Stimulated activated CD4-positive, alpha-beta T cell treated with anti-CD3 and anti-CD28 coated beads, Interleukin-2, amount 100 ng/mL, for 24 hours (primary cell): ENCODE measurements around the gene CLDN16.

ENCODE experiments used
- DNase-seq, 2 donors: peaks; one replicate each; pipeline ENCODE4 v3.0.0-alpha.2; 2020

Gene CLDN16

GRCh38 chr3:190381441-190381840 is 6.5 kb upstream of the CLDN16 start:
- DNase-seq, result no peak

DNA sequence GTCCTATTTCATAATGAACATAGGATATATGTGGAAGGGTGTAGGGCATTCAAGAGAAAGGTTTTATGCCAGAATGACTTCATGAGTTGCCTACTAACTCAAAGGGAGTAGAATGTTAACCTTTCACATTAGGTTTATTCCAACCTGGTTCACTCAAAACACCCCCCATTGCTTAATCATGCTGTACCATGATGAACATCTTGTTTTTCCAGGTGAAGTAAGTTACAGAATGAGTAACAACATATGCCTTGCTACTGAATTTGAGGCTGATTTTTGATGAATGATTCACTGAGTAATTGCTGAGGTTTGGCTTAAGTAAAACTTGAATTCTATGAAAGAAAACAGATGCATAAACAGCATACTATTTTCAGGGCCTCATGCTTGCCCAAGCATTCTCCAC is 5.9 kb upstream of the CLDN16 start:
- no peak for DNase-seq

GRCh38 chr3:190384309-190384756 is 3.6 kb upstream of the CLDN16 start:
- DNase-seq, result peak in 1 of 2 donors; percentile 2

- no peak for DNase-seq
Observed at GRCh38 chr3:190385731-190386688, 2.0 kb upstream of the CLDN16 start.

DNA sequence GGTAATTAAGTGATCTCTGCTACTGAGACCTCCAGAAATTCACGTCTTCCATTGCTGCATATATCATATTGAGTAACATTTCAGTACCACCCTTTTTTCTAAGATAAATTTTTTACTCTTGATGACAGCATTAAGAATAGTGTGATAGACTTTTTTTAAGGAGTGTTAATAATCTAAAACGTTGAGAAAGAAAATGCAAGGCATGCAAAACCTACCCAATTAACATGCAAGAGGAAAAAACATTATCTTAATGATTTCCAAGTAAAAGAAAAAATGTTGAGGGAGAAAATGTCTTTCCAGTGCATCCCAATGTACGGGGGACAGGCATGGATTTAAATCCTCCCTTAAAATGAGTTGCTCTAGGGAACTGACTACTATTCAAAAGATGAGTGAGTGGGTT is 740 bp downstream of the CLDN16 start:
- DNase-seq, result no peak

DNA sequence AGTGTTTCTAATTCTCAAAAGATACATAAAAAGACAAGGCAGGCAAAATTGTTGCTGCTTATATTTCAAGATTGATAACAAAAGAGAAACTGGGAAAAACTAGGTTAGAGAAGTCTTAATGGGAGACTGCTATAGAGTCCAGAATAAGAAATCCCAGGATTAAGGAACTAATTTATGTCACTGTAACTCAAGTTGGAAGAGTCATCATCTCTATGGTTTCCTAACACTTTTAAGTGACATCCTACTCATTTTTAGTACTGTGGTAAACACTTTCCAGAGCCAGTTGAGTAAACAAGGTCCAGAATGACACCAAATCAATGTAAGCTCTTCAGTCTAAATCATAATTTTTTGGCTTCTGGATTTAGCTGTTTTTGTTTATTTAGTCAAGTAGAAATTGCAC is 8.0 kb downstream of the CLDN16 start:
- DNase-seq, result no peak

DNA sequence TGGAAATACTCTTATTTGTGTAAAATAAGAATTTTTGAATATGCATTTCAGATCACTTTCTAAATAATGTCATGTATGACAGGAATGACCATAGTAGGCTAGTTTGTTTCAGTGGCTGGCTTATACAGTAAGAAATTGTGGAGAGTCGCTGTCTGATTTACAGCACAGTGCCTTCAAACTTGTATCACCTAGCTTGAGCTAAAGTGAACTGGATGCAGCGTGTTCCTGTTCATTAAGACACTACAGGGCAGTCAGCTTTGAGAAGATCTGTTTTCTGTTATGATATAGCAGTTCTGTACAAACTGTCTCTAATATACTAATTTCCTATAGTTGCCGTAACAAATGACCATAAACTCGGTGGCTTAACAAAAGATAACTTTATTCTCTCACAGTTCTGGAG is 9.9 kb downstream of the CLDN16 start:
- DNase-seq, result no peak

- no peak for DNase-seq
Observed at GRCh38 chr3:190399677-190400076, 11.7 kb downstream of the CLDN16 start.

DNA sequence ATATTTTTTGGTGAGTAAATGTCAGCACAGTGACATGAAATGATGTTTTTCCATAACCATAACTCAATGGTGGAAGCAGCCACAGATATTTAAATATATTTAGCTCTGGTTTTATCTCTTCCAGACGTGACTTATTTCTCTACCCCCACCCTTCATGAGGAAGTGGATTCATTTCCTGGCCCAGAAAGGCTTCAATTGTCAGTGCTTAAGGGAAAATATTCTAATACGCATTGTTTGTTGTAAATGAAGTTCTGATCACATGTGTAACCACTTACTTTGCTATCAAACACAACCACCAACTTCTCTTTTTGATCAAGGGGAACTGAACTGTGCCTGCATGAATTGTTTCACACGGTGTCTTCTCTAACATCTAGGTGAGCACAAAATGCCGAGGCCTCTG is 14.0 kb downstream of the CLDN16 start:
- DNase-seq, result no peak

DNA sequence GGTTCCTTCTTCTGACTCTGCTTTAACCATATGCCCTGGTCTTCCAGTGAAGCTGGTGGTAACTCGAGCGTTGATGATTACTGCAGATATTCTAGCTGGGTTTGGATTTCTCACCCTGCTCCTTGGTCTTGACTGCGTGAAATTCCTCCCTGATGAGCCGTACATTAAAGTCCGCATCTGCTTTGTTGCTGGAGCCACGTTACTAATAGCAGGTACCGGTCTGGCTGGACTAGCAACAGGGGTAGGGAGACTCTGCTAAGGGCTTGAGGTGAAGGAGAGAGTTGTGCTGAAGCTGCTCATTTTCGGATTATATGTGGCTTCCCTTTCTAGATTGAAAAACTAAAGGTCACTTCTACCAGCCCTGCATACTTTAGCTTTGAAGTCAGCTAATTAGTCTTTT is 16.8 kb downstream of the CLDN16 start:
- DNase-seq, result no peak

- no peak for DNase-seq
Observed at GRCh38 chr3:190414297-190414696, 26.3 kb downstream of the CLDN16 start.

- DNase-seq, result no peak
Observed at GRCh38 chr3:190424108-190424477, 36.1 kb downstream of the CLDN16 start.

DNA sequence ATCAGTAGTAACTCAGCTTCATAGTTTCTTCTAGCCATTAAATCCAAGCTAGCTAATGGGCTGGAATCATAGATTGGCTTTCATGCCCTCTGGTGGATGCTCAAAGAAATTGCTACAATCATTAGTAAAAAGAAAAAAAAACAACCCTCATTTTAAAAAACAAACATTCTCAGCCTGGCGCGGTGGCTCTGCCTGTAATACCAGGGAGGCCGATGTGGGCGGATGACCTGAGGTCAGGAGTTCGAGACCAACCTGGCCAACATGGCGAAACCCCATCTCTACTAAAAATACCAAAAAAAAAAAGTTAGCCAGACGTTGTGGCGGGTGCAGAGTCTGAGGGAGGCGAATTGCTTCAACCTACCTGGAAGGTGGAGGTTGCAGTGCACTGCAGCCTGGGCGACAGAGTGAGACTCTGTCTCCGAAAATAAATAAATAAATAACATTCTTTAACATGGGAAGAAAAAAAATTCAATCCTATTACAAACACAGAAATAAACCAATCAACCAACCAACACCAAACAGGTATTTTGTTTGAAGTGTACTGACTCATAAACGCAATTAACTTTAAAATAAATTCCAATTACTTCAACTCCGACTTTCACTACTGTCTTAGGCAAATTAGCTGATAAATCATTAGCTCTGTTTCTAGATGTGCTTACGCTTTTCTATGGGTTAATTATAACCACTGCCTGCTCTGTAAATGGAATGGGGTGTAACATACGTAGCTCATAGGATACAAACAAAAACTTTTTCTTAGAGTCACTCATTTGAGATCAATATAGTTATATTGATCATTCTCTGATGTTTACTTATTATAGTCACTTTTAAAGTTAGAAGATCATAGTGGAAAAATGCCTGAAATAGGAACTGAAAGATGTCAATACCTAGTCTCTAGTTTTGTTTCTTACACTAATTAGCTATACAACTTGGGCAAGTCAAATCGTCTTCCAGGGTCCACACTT is 36.8 kb downstream of the CLDN16 start:
- DNase-seq, result peak; percentile 38 to 43

DNA sequence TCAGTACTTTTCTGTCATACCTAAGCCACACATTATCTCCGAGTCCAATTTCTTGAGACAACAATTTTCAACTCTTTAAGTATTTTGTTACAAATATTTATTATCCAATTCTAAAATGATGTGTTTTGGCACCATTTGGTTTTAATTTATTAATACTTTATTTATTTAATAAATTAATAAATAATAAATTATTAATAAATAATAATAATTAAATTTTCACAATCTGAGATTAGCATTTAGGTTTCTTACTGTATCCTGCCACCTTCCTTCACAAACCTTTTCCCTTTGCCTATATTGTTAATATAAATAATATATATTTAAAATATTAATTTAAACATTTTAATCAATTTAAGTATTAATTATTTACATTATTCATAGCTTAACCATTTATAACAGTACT is 37.9 kb downstream of the CLDN16 start:
- no peak for DNase-seq

DNA sequence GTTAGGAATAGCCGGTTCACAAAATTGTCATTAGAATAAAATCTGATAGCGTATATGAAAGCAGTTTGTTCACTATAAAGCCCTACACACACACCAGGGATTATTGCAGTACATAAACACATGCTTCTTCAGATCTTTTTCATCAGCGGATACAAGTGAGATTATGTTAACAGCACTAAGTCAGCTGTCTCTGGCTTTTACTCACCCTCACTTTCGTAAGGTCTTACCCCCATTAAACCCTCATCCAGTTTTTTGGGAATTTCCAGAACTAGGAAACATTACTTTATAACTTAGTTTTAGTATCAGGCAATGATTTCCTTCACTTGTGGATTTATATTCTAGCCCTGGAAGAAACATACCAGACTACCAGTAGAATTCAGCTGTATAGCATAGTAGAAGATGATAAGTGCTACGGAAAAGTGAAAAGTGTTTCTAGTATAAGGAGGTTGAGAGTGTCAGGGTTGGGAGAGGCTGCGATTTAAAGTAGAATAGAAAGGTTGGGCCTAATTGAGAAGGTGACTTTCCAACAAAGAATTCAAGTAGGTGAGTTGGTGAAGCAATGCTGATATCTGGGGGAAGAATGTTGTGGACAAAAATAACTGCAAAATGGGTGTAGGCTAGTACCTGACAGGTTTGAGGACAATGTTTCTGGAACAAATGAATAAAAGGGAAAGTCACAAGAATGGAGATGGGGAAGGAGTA is 39.0 kb downstream of the CLDN16 start:
- DNase-seq, result no peak

DNA sequence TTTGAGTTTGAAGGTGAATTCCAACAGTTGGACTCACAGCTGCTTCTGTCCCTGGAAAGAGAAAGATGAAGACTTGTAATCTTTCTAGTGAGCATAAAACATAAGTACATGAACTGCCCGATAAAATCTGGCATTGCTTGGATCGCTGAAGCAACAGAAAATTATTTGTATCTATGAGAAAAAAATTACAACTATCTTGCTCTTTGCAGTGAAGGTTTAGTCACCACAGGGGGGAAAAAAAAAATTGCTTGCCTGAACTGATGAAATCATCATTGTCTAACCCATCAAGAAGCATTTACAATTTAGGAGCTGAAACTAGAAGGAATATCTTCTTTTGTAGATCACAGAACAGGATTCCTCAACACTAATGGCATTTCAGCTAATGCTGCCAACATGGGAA is 41.7 kb downstream of the CLDN16 start:
- no peak for DNase-seq

GRCh38 chr3:190430906-190431305 is 42.9 kb downstream of the CLDN16 start:
- no peak for DNase-seq

DNA sequence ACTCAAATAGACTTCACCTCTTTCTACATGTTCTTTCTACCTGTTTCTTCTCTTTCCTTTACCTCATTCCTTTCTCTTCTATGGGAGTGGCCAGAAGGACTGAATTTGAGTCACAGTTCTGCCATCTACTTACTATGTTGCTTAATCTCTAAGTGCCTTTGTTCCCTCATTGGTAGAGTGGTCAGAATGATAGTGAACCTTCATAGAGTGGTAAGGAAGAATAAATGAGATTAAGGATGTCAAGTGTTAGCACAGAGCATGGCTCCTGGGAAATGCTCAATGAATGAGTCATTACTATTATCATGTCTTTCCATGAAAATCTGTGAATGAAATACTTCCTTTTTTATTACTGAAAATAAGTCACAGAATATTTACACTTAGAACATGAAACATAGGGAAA is 44.3 kb downstream of the CLDN16 start:
- DNase-seq, result no peak

- DNase-seq, result no peak
Observed at GRCh38 chr3:190433626-190434025, 45.7 kb downstream of the CLDN16 start.

DNA sequence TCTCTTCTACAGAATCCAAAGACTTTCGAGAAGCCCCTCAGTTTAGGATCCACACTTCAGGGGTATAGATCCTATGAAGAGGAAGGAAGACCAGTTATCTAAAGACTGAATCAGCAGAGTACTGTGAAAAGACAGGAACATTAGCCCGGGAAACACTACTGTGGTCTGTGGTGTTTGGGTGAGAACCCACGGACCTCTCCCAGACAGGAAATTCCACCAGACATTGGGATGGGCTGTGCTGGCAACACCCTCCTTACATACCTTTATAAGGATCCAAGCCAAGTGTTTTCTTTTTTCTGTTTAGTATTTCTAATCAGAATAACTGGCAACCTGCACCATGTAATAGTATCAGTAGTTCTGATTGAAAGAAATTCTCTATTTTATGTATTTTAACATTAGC is 47.7 kb downstream of the CLDN16 start:
- no peak for DNase-seq

DNA sequence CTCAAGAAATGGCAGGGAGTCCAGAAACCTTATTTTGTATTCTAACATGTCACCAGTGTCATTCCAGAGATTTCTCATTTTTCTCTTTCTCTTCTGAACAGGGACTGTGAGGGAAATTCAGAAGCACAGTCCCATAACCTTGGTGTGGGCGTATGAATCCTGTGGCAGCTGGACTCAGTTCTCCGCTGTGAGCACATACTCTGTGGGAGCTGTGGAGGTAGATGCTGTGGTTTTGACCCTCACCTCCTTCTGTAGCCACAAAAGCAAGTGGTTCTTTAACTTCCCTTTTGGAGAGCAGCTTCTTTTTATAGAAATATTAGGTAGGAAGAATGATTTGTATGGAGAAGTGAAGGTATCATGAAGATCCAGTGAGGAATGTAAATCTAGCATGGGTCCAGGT is 48.4 kb downstream of the CLDN16 start:
- DNase-seq, result no peak

DNA sequence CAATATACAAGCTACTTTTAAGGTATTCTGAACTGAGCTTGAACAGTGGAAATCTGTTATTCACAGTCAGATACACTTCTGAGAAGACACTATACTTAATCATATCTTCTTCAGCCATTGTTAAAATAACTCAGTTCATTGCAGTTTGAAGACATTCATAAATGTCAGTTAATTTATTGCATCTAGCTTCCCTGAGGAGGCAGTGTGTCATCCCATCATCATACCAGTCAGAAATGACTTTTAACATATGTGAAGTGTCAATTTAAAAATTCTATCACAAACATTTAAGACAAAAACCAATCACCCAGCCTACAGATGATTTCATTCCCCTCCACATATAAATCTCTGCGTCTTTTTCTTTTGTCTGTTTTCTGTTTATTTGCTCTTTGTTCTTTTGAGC is 54.3 kb downstream of the CLDN16 start:
- no peak for DNase-seq

DNA sequence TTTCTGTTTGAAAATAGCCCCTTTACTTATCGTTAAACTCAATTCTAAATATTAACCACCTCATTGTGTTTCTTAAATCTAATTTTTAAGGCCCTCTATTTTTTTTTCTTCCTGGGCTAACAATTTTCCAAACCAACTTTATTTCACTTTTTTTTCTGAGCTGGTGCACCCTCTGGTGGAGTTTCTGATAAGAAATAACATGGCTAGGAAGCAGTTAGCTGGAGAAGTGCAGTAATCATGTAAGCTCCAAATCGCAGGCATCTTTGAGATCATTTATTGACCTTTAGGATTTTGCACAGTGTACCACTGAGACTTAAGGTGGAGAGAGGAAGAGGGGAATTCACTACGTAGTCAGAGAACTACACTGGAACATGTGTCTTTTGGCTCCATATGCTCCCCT is 55.3 kb downstream of the CLDN16 start:
- DNase-seq, result no peak
